Measurements from ENCODE around the gene ABTB1.

The ABTB1 gene

DNA sequence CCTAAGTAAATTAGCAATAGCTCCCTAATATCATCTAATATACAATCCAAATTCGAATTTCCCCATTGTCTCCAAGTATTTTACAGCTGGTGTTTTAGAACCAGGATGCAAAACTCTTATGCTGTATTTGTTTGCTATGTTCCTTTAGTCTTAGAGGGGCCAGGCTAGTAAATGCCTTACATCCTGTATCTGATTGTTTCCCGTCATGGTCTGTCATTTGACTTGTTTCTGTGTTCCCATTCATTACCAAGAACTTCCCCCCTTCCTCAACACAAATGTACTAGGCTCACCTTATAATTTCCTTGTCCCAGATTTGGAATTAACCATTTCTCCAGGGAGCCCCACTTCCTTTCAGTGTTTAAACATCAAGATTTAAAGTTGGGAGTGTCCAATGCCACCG lies 54.1 kb downstream of the ABTB1 start:
- no peak for DNase-seq

DNA sequence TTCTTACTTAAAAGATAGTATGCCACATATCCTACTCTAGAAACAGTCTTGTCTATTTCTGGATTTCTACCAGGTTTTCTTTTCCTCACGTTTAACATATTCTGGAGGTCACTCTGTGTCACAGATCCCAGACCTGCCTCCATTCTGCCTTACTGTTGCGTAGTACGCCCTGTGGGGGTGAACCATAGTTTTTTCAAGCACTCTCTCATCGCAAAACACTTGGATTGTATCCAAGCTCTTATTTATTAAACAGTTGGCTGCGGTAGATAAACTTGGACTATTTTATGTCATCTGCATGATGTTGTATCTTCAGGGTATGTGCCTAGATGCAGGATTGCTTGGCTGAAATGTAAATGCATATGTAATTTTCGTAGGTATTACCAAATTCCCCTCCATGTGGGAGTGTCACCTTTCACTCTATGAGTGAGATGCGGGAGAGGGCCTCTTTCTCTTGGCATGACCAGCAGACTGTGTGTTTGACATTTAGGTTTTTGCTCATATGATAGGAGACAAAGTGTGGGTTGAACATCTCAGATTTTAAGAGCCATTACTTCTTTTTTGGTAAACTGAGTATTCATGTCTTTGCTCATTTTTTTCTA lies 55.8 kb downstream of the ABTB1 start:
- no peak for DNase-seq

DNA sequence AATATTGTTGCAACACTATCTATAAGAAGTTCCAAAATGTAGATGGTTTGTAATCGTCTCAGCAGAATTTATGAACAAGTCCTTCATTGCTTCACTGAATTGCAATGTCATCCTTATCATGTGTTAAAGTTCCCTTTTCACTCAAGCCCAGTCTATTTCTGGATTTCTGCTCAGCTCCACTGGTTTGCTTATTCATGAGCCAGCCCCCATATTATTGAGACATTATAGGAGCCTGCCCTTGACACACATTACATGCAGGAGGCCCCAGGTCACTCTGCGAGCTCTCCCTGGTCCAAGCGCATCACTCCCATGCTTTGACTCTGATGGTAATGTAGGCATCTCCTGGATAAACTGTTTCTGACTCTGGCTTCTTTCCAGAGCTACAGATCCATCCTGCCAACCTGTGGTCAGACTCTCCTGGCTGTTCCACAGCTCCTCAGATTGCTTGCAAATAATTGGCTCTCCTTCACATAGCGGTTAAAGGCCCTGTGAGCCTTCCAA lies 56.9 kb downstream of the ABTB1 start:
- DNase-seq, result no peak

DNA sequence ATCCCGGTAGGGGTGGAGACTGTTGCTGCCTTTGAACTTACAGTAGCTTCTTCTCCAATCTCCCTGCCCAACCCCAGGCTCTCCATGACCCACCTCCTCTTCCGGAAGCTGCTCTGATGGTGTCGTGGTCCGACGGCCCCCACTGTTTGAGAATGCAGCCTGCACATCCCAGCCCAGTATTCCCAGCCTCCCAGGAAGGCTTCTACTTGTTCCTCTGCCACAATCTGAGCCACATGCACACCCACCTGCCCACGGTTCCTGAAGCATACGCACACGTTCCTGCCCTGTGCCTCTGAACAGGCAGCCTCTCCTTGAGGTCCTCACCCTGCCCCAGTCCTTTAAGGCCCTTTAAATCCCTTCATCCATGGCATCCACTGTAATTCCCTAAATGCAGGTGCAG lies 57.4 kb downstream of the ABTB1 start:
- no peak for DNase-seq
